H9 (cell line): Measurements from ENCODE around the gene ZNF503. TPM values are rescaled to one million over a fixed set of nuclear protein-coding genes. Genes with fewer than 3 reads are reported as not detected.

Source experiments
- DNase-seq: peaks from one replicate; pipeline ENCODE4 v3.0.0-alpha.2; 2017
- H2AFZ ChIP-seq: one replicate; pipeline ENCODE4 v1.6.1; 2013; ENCODE audit warnings: mild to moderate bottlenecking, low read length, control low read depth, moderate library complexity
- H2AK5ac ChIP-seq: 2 replicates; pipeline ENCODE4 v1.6.1; 2013; ENCODE audit warnings: low read length, control low read depth, mixed read lengths; ENCODE audit not compliant: insufficient read length
- H2BK120ac ChIP-seq: one replicate; pipeline ENCODE4 v1.6.1; 2013; ENCODE audit warnings: low read depth, mild to moderate bottlenecking, low read length, control low read depth, inconsistent platforms; ENCODE audit not compliant: poor library complexity, severe bottlenecking
- H2BK12ac ChIP-seq: 2 replicates; pipeline ENCODE4 v1.6.1; 2013; ENCODE audit warnings: low read length, control low read depth, mixed read lengths, low read depth; ENCODE audit not compliant: insufficient read length
- H2BK15ac ChIP-seq: 2 replicates; pipeline ENCODE4 v1.6.1; 2013; ENCODE audit warnings: low read depth, low read length, control low read depth
- H2BK20ac ChIP-seq: one replicate; pipeline ENCODE4 v1.6.1; 2013; ENCODE audit warnings: low read depth, mild to moderate bottlenecking, low read length, control low read depth, inconsistent platforms; ENCODE audit not compliant: poor library complexity, severe bottlenecking
- H2BK5ac ChIP-seq: 2 replicates; pipeline ENCODE4 v1.6.1; 2013; ENCODE audit warnings: low read length, control low read depth, mixed read lengths; ENCODE audit not compliant: insufficient read length
- H3K14ac ChIP-seq: 2 replicates; pipeline ENCODE4 v1.6.1; 2013; ENCODE audit warnings: low read length, control low read depth; ENCODE audit not compliant: insufficient read depth
- H3K18ac ChIP-seq: 2 replicates; pipeline ENCODE4 v1.6.1; 2013; ENCODE audit warnings: low read depth, mild to moderate bottlenecking, mixed read lengths, low read length, control low read depth; ENCODE audit not compliant: insufficient read length
- H3K23ac ChIP-seq: 2 replicates; pipeline ENCODE4 v1.6.1; 2013; ENCODE audit warnings: low read length, control low read depth, mixed read lengths, low read depth; ENCODE audit not compliant: insufficient read length
- H3K23me2 ChIP-seq: 2 replicates; pipeline ENCODE4 v1.6.1; 2013; ENCODE audit warnings: low read depth, mild to moderate bottlenecking, mixed read lengths, low read length, control low read depth; ENCODE audit not compliant: insufficient read length, poor library complexity, severe bottlenecking
- H3K27ac ChIP-seq: 2 replicates; pipeline ENCODE4 v1.5.1; 2013; ENCODE audit warnings: low read length, control low read depth, mixed read lengths, low read depth; ENCODE audit not compliant: insufficient read length
- H3K27me3 ChIP-seq: 2 replicates; pipeline ENCODE4 v1.6.1; 2013; ENCODE audit warnings: low read length, control low read depth, inconsistent platforms; ENCODE audit not compliant: insufficient read depth
- H3K4ac ChIP-seq: 2 replicates; pipeline ENCODE4 v1.6.1; 2013; ENCODE audit warnings: low read depth, mild to moderate bottlenecking, control low read depth, inconsistent platforms, low read length, moderate library complexity
- H3K4me1 ChIP-seq: 2 replicates; pipeline ENCODE4 v1.6.1; 2013; ENCODE audit warnings: low read length, control low read depth, inconsistent platforms; ENCODE audit not compliant: insufficient read depth
- H3K4me2 ChIP-seq: 2 replicates; pipeline ENCODE4 v1.6.1; 2013; ENCODE audit warnings: low read length, control low read depth, mixed read lengths; ENCODE audit not compliant: insufficient read length, insufficient read depth
- H3K56ac ChIP-seq: 2 replicates; pipeline ENCODE4 v1.6.1; 2013; ENCODE audit warnings: low read depth, mild to moderate bottlenecking, mixed read lengths, low read length, control low read depth; ENCODE audit not compliant: insufficient read length
- H3K79me1 ChIP-seq: 2 replicates; pipeline ENCODE4 v1.6.1; 2013; ENCODE audit warnings: low read depth, mild to moderate bottlenecking, moderate library complexity, low read length, control low read depth, inconsistent platforms; ENCODE audit not compliant: insufficient read depth, poor library complexity, severe bottlenecking
- H3K79me2 ChIP-seq: 2 replicates; pipeline ENCODE4 v1.6.1; 2013; ENCODE audit warnings: low read length, control low read depth, inconsistent platforms; ENCODE audit not compliant: insufficient read depth
- H3K9ac ChIP-seq: 2 replicates; pipeline ENCODE4 v1.6.1; 2013; ENCODE audit warnings: low read length, control low read depth, mixed read lengths; ENCODE audit not compliant: insufficient read length; ENCODE audit errors: extremely low read depth
- H3K9me3 ChIP-seq: one replicate; pipeline ENCODE4 v1.6.1; 2013; ENCODE audit warnings: low read depth, low read length, inconsistent platforms; ENCODE audit not compliant: control insufficient read depth
- H3T11ph ChIP-seq: one replicate; pipeline ENCODE4 v1.6.1; 2013; ENCODE audit warnings: mild to moderate bottlenecking, low read length, control low read depth, inconsistent platforms
- H4K20me1 ChIP-seq: one replicate; pipeline ENCODE4 v1.6.1; 2013; ENCODE audit not compliant: control insufficient read depth, insufficient read length, insufficient read depth
- H4K5ac ChIP-seq: 2 replicates; pipeline ENCODE4 v1.6.1; 2013; ENCODE audit warnings: low read depth, mild to moderate bottlenecking, mixed read lengths, low read length, control low read depth; ENCODE audit not compliant: insufficient read length
- H4K8ac ChIP-seq: replicated peaks from 2 replicates; pipeline ENCODE4 v1.6.1; 2013; ENCODE audit warnings: low read length, control low read depth, mixed read lengths, low read depth; ENCODE audit not compliant: insufficient read length
- H4K91ac ChIP-seq: 2 replicates; pipeline ENCODE4 v1.6.1; 2013; ENCODE audit warnings: low read depth, mild to moderate bottlenecking, moderate library complexity, mixed read lengths, low read length, control low read depth; ENCODE audit not compliant: insufficient read length
- H3K27ac Mint-ChIP-seq, 3 experiments: 2 replicates in 2 of 3; 3 replicates in 1 of 3; pipeline ENCODE4 v1.8.0; 2020 to 2021; ENCODE audit warnings: mixed read lengths in 3 of 3, mild to moderate bottlenecking in 1 of 3, moderate library complexity in 1 of 3
- H3K27me3 Mint-ChIP-seq: 2 replicates; pipeline ENCODE4 v1.8.0; 2021; ENCODE audit warnings: low read depth, mild to moderate bottlenecking, moderate library complexity, mixed read lengths
- H3K36me3 Mint-ChIP-seq, 3 experiments: 2 replicates in 2 of 3; 3 replicates in 1 of 3; pipeline ENCODE4 v1.8.0; 2020 to 2021; ENCODE audit warnings: low read depth in 3 of 3, mixed read lengths in 3 of 3; ENCODE audit not compliant: insufficient read depth in 1 of 3
- H3K4me1 Mint-ChIP-seq, 2 experiments: 2 replicates each; pipeline ENCODE4 v1.8.0; 2020; ENCODE audit warnings: mixed read lengths in 2 of 2
- H3K4me3 Mint-ChIP-seq, 2 experiments: 2 replicates in 1 of 2; 3 replicates in 1 of 2; pipeline ENCODE4 v1.8.0; 2020 to 2021; ENCODE audit warnings: mild to moderate bottlenecking in 2 of 2, mixed read lengths in 2 of 2, moderate library complexity in 1 of 2
- H3K9me3 Mint-ChIP-seq, 2 experiments: 2 replicates in 1 of 2; 3 replicates in 1 of 2; pipeline ENCODE4 v1.8.0; 2020; ENCODE audit warnings: mild to moderate bottlenecking in 2 of 2, mixed read lengths in 2 of 2, moderate library complexity in 1 of 2
- WGBS: extraction: QIAGEN DNeasy Blood & Tissue Kit; methylation state at CpG from one replicate; pipeline ENCODE4 v1.1.7; 2013; ENCODE audit warnings: missing lambda C conversion rate, low lambda C conversion rate, mixed read lengths; ENCODE audit not compliant: insufficient read length; ENCODE audit errors: extremely low coverage; 5-methylcytosine and 5-hydroxymethylcytosine counted together
- total RNA-seq: library from RNA; stranded (reverse); gene quantifications from 2 replicates; pipeline ENCODE4 v1.2.1, GENCODE V29; 2021
- TF ChIP-seq, protein P1 (sequence below): fragments of 200-600 bp; sonication (generic); conservative IDR thresholded peaks from 3 replicates; pipeline ENCODE4 v1.8.0; 2021; ENCODE audit warnings: antibody characterized with exemption, mild to moderate bottlenecking

Gene ZNF503
- total RNA-seq, 1 experiment from 2014 or later, result 0.09 TPM

DNA sequence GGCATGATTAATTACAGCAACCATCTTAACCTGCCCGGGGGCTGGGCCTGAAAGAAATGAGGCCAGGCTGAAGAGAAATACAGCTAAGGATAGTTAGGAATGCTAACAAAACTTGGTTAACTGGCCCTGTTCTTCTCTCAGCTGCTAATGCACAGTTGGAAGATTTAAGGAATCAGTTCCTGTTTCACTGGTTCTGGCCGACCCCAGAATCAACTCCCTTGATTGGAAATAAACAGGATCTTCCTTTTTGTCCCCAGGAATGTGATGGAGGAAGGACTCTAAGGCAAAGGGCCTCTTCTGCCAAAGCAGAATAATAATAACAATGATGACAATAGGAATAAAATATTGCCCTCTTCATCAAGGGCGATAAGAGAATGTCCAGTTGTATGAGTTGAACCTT, 26.4 kb upstream of the ZNF503 start:
- H3K23ac ChIP-seq, result no peak overlapping the region
- DNase-seq, result no peak
- H3K79me2 ChIP-seq, result no peaks in the 10 kb centered on the region
- no peak overlapping the region for H3K18ac ChIP-seq
- H3T11ph ChIP-seq, result no peak overlapping the region
- no peak overlapping the region for H3K27ac ChIP-seq
- Mint-ChIP-seq H3K27ac (no peak overlapping the region), H3K4me1 (peaks cover 23 to 31% of the 10 kb centered on the region in 2 experiments), H3K4me3 (no peak overlapping the region), H3K27me3 (peaks cover 95% of the 10 kb centered on the region), H3K36me3 (no peaks in the 10 kb centered on the region), H3K9me3 (no peaks in the 10 kb centered on the region; a peak in 2 of 5 replicates)
- peaks cover 50% of the 10 kb centered on the region for H3K27me3 ChIP-seq
- no peaks in the 10 kb centered on the region for H3K4me1 ChIP-seq
- no peaks in the 10 kb centered on the region for H3K9me3 ChIP-seq
- H3K56ac ChIP-seq, result no peak overlapping the region
- no peak overlapping the region for H2BK20ac ChIP-seq
- TF ChIP-seq, protein P1, sequence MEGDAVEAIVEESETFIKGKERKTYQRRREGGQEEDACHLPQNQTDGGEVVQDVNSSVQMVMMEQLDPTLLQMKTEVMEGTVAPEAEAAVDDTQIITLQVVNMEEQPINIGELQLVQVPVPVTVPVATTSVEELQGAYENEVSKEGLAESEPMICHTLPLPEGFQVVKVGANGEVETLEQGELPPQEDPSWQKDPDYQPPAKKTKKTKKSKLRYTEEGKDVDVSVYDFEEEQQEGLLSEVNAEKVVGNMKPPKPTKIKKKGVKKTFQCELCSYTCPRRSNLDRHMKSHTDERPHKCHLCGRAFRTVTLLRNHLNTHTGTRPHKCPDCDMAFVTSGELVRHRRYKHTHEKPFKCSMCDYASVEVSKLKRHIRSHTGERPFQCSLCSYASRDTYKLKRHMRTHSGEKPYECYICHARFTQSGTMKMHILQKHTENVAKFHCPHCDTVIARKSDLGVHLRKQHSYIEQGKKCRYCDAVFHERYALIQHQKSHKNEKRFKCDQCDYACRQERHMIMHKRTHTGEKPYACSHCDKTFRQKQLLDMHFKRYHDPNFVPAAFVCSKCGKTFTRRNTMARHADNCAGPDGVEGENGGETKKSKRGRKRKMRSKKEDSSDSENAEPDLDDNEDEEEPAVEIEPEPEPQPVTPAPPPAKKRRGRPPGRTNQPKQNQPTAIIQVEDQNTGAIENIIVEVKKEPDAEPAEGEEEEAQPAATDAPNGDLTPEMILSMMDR, result no peak
- H3K4me2 ChIP-seq, result no peak overlapping the region
- H4K8ac ChIP-seq, result no peak overlapping the region
- H3K4ac ChIP-seq, result no peak overlapping the region
- H2AFZ ChIP-seq, result no peak overlapping the region
- H4K91ac ChIP-seq, result no peak overlapping the region
- no peak overlapping the region for H3K9ac ChIP-seq
- H3K14ac ChIP-seq, result no peak overlapping the region
- no peak overlapping the region for H2BK120ac ChIP-seq
- no peaks in the 10 kb centered on the region for H3K79me1 ChIP-seq
- WGBS, result no CpG with 5 or more reads among the region's 3 CpGs
- H4K5ac ChIP-seq, result no peak overlapping the region
- H2BK12ac ChIP-seq, result no peak overlapping the region
- H3K23me2 ChIP-seq, result no peaks in the 10 kb centered on the region
- no peak overlapping the region for H2AK5ac ChIP-seq
- no peaks in the 10 kb centered on the region for H4K20me1 ChIP-seq
- H2BK15ac ChIP-seq, result no peak overlapping the region
- H2BK5ac ChIP-seq, result no peak overlapping the region
